ENCODE measurements around the gene ST6GALNAC3.
"Not testable (repeated sequence)": the region's sequence is repeated elsewhere in the genome, so short reads cannot be mapped to it uniquely, and the experiment has no call there.

Gene ST6GALNAC3

DNA sequence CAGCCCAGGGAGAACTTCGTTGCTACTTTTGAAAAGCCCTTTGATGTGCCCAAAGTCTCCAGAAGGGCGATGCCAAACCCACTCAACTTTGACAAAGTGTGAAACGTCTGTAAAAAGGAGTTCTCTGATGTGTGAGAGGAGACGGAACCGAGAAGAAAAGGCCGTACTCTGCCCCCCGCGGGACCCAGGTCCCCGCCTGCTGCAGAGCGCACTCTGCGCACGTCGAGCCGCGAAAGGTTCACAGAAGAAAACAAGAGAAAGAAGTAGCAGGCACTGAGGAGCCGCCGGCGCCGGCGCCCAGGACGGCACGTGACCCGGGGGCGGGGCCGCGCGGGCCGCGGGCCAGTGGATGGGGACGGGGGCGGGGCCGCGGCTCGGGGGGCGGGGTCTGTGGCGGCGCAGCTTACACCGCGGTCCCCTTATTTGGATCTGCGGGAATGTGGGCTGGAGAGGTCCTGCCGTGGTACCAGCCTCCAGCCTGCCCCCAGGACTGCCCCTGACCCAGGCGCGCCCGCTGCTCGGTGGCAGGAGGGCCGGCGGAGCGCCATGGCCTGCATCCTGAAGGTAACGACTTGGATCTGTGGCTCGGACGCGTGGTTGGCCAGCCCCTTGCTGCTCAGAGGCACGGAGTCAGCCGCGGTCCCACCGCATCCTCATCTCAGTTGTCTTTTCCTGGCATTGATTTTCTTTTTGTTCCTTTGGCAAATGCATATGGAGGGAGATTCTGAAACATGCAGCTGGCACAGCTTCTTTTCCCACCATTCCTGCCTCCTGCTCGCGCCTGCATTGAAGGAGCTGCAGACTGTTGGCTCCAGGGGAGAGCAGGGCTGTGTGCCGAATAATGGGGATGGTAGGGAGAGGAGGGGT, at the start of gene ST6GALNAC3:
TSS of gene ST6GALNAC3 (plus strand) at position 426 of the 867 bp plus-strand sequence.
- DNase-seq = peak; percentile 75

DNA sequence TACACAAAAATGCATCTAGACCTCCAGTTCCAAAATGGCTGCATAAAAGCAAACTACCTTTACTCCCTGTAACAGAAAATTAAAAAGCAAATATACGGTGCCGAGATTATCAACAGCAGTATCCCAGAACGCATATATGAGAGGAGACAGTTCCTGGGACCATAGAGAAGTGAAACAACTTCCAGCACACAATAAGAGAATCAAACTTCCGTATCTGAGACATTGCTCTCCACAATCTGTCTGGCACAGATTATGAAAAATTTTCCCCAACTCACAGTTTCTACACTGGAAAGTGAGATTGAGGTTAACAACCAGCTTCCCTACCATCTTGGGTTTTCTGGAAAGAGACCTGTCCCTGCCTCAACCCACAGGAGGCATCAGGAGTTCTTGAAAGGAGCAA, 47.2 kb upstream of the ST6GALNAC3 start:
- no peak for DNase-seq

DNA sequence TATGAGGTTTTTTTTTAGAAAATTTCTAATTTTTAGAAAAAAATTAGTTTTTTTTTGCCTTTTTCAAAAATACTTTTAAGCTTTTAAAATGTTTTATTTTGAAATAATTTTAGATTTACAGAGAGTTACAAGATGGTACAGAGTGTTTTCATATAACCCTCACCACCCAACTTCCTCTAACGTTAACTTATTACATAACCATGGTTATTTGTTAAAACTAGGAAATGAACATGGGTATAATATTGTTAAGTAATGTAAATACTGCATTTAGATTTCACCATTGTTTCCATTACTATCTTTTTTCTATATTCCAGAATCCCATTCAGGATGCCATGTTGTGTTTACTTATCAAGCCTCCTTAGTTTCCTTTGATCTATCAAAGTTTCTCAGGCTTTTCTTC, 45.2 kb upstream of the ST6GALNAC3 start:
- DNase-seq = no peak

DNA sequence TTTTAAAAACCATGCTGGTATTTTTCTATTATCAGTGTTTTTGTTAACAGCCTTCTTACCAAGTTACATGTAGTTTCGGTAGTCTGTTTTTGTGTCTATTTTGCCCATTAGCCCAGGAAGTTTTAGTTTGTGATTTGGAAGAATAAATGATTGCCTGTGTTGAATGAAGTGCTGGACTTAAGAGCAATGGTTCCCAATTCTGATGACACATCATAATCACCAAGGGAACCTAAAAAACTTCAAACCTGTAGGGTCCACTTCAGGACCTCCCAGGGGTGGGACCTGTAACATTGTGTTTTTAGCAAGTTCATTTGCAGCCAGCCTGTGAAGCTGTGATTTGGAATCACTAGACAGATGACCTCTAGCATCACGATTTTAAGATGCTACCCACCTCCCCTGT, 43.0 kb upstream of the ST6GALNAC3 start:
- DNase-seq = no peak

DNA sequence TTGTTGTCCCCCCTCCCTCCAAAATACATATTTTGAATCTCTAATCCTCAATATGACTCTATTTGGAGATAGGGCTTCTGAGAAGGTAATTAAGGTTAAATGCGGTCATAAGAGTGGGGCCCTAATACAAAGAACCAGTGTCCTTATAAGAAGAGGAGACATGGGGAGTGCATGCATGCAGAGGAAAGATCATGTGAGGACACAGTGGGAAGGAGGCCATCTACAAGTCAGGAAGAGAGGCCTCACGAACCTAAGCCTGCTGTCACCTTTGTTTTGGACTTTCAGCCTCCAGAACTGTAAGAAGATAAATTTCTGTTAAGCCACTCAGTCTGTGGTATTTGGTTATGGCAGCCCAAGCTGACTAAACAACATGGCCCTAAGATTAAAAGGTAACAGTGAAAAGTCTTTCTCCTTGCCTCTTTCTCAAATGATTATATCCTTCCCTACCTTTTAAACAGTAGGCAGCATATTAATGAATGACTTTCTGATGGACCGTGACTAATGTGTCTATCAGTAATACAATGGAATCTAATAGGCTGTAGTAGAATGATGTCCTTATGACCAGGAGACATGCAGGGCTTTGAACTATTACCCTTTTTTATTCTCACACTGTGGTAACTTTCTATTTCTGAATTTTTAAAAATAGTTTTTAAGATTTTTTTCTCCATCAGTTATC, 40.6 kb upstream of the ST6GALNAC3 start:
- DNase-seq = no peak

DNA sequence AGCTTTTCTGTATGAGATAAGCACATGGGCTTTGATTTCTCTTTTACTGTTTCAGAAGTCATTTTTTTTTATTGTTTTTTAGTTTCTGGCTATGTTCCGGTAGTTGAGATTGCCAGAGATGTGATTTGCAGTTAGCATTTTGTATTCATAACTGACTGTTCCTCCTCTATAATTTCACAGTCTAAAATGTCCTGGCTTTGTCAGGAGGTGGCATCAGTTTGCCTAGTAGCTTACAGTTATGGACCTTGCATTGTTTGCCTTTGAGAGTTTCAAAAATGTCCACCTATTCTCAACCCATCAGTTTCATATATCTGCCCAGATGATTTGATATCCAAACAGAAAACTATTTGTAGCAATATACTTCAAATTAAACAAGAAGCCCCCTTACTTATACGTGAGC, 39.5 kb upstream of the ST6GALNAC3 start:
- DNase-seq = no peak

DNA sequence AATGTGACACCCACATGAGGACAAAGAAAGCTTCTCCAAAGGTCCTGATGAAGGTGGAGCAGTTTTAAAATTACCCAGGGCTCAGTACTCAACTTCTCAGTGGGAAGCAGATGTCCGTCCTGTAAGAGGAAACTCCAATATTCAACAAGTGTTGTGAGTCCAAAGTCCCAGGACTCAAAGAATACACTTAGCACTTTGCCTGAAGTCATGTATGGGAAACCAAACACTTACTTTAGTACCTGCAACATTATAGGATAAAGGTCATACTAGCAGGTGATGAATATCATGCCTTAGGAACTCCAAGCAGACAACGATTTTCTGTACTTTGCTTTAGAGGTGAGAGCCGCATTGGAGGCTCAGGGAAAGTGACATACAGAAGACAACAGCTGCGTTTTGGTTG, 37.2 kb upstream of the ST6GALNAC3 start:
- DNase-seq = no peak

DNA sequence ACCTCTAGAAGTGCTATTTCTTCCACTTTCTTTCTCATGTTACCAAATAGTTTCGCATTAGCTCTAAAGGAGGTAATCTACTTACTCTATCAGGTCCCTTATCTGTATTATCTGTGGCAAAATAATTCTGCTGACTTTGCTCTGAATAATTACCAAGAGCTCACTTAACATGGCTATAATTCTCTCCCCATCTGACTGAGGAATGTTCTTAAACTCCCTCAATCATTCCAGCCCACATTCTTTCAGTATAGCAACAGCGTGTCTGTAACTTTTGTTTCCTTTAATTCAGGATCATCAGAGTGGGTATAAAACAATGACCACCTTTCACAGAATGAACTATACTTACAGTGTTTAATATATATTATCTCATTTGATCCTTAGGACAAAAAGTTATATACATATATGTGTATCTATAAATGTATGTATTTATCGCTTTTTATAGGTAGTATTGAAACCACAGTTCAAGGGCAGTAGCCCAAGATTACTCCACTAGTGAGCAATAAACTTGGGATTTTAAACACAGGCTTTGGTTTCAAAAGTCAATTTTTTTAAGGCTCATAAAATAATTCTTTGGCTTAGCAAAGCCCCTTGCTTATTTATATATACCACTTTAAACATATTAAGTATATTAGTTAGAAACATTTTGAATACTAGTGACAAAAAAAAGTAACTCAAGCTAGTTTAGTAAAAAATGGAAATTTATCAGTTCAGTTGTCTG, 36.1 kb upstream of the ST6GALNAC3 start:
- DNase-seq = no peak

DNA sequence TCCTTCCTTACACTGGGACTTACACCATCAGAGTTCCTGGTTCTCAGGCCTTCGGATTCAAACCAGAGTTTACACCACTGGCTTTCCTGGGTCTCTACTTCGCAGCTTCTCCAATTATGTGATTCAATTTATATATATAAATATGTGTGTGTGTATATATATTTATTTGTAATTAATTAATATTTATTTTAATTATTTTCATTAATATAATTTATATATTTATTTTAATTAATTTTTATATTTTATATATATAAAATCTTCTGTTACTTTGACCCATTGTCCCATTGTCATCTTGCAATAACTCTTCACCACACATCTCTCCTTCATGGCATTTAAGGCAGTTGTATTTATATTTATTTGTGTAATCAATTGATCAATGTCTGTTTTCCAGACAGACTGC, 28.4 kb upstream of the ST6GALNAC3 start:
- no peak for DNase-seq

DNA sequence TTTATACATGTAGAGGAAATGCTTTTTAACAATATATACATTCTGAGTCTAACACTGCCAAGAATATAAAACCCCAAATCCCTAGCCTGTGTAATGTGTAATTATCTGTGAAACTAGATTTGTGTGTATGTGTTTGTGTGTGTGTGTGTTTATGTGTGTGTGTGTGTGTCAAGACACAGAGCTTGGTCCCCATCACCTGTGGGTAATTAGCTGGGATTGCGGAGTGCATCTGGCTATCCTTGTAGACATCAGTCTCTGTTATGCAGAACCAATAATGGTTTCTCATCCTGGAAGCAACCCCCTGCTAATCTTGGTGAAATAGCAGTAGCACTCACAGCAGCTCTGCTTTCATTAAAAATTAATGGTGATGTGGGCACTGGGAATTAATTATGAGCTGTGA, 26.3 kb upstream of the ST6GALNAC3 start:
- no peak for DNase-seq

DNA sequence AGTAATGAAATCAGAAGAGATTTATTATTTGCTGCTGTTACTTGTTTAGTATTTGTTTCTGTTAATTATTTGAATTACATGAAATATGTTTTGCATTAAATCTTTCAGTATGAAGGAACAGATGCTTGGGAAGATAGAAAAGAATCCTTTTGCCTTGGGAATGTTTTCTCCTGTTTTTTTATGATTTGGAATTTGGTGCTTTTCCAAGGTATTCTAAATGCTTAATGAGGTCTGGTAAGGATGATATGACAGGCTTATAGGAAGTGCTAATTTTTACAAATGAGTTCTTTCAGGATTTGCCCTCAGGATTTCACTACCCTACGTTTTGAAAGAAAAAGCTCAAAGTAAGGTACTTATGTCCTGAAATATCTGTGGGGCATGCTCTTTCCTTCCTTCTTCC, 25.6 kb upstream of the ST6GALNAC3 start:
- no peak for DNase-seq

DNA sequence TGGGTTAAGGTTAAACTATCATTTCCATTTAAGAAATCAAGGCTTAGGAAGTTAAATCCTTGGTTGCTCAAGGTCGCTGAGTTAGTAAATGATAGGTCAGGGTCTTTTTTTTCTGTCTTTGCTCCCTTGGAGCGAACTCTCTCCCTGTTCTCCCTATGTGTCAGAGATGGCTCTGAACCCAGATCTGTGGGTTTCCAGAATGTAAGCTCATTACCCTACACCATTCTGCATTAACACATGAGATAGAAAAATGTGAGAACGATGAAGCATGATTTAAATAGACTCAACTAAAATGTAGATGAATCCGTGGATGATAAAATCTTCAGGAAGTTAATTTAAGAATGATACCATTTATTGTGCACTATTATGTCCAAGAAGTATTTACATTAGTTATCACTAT, 25.0 kb upstream of the ST6GALNAC3 start:
- DNase-seq = no peak

DNA sequence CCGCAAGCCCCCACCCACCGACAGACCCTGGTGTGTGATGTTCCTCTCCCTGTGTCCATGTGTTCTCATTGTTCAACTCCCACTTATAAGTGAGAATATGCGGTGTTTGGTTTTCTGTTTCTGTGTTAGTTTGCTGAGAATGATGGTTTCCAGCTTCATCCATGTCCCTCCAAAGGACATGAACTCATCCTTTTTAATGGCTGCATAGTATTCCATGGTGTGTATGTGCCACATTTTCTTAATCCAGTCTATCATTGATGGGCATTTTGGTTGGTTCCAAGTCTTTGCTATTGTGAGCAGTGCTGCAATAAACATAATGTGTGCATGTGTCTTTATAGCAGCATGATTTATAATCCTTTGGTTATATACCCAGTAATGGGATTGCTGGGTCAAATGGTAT, 24.5 kb upstream of the ST6GALNAC3 start:
- DNase-seq = not testable (repeated sequence)

DNA sequence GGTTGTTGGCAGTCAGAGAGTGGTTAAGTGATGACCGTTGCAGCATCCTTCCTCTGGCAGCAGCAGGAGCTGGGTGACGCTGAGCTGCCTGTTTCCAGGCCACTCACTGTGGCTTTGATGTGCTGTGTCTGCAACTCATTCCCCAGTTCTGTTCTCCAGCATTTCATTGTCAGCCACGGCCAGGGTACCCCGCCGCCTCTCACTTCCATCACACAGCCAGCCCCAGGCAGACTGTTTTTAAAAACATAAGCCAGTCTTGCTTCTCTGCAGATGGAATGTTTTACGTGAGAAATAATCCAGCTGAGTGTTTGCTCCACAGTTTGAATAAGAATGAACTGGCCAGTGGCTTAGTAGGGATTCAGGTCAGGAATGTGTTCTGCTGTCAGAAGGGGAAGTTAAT, 21.5 kb upstream of the ST6GALNAC3 start:
- no peak for DNase-seq

DNA sequence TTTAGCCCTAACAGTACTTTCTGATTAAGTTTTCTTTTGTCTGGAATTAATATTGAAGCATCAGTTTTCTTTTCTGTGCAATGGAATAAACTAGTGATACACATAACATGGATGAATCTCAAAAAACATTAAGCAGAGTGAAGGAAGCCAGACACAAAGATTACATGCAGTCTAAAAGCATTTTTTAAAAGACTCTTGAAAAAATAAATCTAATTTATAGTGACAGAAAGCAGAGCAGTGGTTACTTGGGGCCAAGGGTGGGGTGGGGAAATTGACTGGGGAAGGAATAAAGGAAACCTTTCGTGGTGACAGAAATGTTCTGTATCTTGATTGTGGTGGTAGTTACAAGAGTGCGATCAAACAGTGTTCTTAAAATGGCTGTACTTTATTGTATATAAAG, 20.2 kb upstream of the ST6GALNAC3 start:
- DNase-seq = no peak

DNA sequence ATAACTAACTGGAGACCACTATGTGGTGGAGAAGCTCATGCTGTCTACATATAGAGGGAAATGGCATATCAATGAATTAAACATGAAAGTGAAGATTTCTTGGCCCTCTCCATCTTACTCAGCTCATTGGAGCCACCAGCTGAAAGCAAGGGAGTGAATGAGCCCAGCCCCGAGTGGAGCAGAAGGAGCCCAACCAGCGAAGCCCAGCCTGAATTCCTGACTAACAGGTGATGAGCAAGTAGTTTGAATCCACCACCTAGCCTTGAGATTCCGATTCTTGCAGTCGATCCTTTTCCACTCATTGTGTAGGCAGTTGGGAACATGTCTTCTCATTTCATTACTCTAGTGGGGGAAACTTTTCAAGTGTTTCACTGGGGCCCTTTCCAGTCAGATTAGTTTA, 18.6 kb upstream of the ST6GALNAC3 start:
- DNase-seq = no peak

DNA sequence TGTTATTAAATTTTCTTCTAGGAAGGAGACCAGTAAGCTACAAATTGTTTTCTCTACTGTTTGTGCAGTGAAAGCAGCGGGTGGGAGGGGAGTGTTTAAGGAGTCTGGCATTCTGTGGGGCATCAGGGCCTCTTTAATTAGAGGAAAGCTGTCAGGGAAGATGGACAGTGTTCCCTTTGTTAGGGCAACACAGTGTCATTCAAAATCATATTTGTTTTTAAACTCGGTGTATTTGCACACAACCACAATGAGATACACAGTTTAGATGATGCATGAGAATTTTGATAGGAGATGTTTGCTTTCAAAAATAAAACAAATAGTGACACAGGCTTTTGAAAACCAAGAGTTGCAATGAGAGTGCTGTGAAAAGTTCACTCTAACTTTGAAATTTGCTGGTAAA, 15.1 kb upstream of the ST6GALNAC3 start:
- no peak for DNase-seq

DNA sequence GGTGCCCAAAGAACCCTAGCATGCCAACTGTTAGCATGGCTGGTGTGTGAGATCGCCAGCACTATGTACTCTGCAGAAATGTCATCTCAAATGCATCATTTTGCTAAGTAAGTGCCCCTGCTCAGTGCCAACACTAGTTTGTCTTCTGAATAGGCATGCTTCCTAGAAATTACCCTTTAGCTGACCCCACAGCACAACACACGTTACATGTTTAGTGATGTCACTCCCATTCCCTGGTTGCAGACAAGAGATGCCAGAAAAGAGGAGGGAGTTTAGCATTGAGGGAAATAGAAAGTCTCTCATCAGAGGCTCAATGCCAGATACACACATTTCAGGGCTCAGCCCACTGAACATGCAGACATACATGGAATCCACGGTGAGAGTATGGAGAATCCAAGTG, 9.3 kb upstream of the ST6GALNAC3 start:
- no peak for DNase-seq

DNA sequence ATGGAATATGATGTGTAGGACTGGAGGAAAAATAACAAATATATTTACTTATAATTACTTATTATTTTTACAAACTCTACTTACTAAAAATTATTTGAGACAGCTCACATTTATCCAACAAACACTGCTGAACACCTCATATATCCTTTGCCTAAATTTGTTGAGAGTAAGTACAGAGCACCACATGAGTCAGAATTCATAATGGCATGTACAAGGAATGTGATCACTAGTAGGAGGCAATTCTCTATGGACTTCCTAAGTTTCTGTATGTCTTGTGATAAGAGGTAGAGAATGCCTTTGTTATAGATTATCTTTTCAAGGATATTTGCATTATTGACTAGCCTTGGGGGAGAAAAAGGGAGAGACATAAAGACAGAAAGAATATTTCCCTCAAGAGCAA, 8.2 kb upstream of the ST6GALNAC3 start:
- DNase-seq = no peak

DNA sequence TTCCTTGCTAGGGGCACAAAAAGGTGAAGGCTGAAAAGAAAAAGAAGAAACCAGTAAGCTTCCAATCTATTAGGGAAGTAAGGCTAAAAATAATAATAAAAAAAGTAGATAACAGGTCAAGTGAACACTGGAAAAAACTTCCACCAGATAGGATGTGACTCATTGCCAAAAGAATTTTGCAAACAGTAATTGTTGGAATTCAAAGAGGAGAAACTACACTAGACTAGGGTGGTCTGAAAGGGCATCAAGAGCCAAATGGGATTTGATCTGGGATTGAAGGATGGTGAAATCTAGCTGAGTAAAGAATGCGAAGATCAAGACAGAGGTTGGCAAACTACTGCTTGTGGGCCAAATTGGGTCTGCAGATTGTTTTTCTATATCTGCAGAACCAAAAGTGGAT, 6.0 kb upstream of the ST6GALNAC3 start:
- DNase-seq = no peak

DNA sequence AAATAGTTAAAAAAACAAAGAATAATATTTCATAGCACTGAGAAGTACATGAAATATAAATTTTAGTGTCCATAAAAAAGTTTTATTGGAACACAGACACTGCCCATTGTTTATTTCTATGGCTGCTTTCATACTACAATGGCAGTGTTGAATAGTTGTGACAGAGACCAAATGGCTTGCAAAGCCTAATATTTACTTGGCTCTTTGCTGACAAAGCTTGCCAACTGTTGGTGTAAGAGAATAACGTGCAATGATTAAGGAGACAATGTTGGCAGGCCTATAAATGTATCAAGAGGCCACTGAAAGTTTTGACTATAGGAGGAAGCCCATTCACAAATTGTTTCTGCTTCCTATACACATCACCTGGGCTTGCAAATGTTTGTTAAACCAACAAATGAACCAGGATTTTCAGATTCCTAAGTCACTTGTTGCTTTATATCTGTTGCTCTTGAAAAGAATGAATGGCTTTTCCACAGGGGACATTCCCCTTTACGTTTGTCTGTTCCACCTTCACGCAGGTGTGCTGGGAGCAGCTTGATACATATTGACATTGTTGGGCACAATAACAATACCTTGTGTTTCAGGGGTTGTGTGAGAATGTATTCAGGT, 5.5 kb upstream of the ST6GALNAC3 start:
- DNase-seq = no peak

DNA sequence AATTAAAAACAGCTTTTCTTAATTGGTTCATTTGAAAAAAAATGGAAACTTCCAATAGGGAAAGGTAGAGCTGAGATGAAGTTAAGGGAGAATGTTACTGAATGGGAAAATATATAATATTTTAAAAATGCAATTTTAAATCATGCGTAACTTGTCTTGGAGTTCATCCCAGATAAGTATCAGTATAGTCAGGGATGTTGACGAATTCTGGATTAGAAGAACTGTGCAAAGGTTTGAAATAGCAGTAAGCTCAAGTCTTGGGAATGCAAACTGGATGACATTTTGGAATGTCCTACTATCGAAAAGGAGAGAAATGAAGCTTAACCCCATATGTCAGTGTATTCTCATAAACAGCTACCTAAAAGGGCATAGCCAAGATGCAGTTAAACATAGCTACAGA, 4.0 kb upstream of the ST6GALNAC3 start:
- DNase-seq = no peak

DNA sequence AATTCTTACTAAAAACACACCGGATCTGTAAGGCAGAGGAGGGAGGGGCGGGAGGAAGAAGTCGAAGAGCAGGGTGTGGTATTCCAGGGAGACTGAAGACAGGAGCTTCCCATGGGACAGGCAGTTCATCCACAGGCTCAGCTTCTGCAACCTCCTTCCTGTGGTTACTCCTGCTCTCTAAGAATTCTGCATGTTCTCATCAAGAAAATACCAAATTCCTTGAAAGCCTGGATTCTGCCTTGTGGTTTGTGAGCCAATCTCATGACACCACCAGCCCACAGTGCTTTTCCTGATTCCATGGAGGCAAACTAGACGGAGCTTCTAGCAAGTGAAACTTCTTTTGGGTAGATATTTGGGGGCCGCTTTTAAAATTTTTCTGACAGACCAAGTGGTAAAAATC, 1.1 kb upstream of the ST6GALNAC3 start:
- DNase-seq = no peak

DNA sequence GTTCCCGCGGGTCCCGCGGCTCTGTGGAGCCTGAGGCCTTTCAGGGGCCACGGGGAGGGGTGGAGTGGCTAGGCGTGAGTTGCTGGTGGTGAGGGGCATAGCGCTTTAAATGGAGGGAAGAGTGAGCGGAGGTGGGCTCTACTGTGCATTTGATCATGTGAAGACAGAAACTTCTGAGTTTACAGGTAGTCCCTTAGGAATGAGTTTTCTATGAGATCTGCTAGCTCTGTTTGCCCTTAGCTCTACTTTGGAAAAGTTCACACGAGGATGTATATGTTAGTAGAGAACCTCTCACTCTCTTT, 593 bp downstream of the ST6GALNAC3 start:
- no peak for DNase-seq
